ENCODE data around the gene PGGT1B.
A peak's percentile ranks its signal among the peaks of the same experiment; 100 is the strongest.

Gene PGGT1B

DNA sequence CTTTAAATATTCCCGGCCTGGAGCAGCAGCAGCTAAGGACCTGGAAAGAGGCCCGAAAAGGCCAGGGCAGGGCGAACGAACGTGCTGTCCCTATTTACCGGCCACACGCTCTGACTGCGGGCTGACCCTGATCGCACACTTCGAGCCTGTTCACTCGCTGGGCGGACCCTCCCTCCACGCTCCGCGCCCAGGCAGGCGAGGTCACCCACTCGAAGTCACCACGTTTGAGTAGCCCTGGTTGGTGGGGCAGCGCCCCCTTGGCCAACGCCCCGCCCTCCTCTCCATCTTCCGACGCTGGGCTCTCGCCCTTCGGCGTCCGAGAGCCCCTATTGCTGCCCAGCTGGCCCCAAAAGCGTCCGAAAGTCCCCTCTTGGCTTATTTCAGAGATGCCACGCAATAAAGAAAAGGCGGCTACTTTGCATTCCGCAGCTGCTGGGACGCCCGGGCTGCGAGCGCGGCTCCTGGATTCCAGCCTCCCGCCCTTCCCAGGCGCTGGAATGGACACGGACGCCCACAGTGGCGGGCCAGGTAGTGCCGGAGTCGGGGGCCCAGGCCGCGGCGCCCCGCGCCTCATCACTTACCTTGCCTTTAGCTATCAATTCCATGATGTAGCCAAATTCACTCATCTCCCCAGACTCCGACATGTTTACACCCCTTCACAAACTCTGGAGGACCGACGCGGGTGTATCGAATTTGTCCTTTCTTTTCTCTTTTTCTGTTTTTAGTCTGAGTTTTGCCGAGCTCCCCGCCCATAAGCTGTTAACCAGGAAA lies 83.1 kb downstream of the PGGT1B start:
- peak in 1 of 6 experiments; percentile 43 for DNase-seq

DNA sequence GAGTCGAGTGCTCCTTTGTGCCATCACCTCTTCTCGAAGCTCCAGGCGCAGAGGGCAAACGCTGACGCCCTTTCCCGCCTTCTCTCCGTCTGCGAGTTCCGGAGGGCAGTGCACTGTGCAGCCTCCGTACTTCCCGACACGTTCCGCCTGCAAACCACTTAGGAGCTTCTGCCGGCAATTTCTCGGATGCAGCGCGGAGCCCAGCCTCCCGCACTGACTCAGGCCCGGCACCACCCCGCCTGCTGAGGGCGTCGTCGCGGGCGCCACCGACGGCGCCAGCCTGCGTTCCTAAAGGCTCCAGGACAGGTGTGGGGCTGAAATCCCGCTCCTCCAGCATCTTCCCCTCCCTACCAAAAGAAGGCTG lies 83.7 kb downstream of the PGGT1B start:
- DNase-seq, result no peak

DNA sequence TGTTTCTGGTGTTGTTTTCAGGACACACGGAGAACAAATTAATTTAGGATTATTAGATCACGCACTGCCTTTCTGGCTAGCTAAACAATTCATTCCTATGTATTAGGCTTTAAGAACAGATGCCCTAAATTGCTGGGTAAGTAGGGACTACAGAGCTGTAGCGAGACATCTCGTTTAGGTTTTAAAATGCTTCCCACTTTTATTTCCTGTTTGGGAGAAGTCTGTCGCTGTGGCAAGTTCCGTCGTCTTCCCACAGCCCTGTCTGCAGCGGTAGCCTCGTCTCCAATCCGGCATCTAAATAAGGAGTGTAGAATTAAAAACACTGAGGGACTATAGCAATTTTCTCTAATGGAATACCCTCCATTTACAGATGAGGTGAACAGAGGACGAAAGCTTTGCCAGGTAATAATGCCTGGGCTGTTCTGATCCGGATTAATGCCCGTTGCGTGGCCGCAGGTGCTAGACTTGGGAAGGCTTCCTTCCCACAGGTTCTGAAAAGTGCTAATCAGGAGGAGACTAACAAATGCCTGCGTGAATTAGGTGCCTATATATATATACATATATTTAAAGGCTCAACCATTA lies 91.7 kb downstream of the PGGT1B start:
- DNase-seq, result no peak

DNA sequence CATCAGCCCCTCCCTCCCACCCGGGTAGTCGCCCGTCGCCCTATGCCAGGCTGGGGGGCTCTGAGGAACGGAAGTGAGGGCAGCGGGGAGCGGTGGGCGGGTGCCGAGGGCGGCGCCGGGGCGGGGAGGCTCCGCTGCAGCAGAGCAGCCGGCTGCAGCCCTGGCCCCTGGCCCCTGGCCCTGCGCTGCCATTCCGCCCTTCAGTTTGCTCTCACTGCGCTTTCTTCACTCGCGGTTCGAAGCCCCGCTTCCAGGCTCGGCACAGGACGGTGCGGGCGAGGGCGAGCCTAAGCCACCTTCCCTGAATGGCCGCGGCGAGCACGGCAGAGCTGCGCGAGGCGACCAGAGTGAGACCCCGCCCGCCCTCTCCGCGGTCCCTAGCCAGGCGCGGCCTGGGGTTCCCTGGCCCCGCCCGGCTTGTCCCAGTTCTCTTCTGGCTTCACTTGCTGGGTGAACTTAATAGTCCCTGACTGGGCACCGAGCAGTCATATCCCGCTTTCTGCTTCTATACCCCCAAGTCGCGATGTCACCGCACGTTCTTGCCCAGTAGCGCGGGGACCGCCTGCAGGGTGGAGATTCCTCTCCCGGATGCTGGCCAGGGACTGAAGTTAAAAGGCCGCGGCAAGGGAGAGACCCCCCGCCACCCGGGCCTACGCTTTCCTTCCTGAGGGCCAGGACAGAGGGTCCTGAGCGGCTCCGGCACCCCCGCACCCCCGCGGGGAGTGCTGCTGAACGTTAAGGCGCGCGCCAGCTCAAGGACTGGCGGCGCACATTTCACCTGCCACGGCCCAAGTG lies 92.3 kb downstream of the PGGT1B start:
- peak in 1 of 6 experiments; percentile 40 for DNase-seq

DNA sequence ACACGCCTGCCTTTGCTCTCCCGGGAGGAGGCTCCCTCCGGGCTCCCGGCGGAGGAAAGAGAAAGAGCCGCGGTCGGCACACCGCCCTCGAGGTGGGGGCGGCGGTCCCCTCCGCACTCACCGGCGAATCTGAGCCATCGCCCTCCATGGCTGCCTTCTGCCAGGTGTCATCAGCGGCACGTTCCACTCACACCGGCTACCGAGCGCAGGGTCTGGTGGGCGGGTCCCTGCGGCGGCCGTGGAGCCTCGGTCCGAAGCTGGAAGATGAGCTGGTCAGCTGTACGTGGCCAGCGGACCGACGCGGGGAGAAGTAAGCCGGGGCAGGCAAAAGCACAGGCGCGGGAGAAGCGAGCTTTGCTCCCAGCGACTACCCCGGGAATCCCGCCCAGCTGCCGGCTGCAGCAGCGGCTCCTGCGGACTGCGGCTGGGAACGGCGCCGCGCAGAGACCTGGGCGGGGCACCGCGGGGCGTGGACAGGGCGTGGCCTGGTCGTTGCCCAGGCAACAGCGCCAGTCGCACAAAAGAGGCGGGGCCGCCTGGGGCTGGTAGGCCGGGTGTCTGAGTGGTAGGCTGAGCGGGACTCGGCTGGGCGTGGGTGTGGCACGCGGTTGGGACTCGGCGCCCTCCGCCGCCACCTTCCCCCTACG lies 93.1 kb downstream of the PGGT1B start, which contains the start of gene TRIM36:
Gene TRIM36 (minus strand): TSS at position 422 of the 647 bp plus-strand sequence. CDS start 274 bp downstream, at position 148.
- DNase-seq, result peak; percentile 71 to 81 (median 76)

DNA sequence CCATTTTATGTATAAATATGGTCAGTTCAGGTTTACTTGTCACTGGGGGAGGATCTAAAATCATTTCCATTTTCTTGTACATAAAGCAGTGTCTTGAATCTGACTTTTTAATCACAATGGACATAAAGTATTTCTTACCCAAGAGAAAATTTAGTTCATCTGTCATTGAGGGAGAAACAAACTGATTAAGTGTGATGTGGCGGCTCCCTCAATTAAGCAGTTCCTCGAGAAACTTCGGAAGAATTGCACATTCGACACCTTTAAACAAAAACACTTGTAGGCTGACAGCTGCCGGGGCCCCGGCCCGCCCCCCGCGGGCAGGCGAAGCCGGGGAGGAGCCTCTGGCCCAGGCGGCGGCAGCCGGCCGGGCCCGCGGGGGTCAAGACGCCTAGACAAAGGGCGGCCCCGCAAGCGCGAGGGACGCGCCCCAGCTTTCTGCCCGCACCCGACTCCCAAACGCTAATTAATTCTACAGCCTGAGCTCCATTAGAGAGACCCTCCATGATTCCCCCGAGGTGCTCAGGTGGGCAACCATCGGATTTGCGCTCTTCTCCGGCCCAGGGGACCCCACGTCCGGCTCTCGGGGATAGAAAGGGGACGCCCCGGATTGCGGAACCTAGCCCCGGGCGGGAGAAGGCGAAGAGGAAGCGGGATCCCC lies 93.7 kb downstream of the PGGT1B start:
- DNase-seq, result peak in 1 of 6 experiments; percentile 12

DNA sequence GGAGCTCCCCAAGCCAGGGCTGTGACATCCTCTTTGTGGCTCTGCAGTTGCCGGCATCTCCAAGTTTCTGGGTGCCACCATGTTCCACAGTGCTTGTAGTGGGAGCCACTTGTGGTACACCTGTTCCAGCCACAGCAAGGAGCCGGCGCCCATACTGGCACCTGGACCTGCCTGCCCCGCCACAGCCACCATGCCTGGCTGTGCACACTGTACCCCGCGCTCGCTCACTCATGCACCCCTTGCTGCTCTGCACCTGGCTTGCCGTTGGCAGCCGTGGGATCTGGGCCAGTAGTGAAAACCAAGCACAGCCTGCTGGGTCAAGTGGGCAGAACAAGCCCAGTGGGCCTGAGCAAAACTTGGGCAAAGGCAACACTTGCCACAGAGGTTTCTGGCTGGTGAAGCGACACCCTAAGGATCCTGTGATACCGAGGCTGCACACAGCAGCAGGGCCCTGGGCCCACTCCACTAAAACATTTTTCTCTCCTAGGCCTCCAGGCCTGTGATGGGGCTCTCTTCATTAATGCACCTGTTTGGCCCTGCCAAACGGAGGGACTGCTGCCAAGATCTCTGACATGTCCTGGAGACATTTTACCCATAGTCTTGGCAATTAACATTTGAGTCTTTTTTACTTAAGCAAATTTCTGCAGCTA lies 95.8 kb downstream of the PGGT1B start:
- no peak for DNase-seq

DNA sequence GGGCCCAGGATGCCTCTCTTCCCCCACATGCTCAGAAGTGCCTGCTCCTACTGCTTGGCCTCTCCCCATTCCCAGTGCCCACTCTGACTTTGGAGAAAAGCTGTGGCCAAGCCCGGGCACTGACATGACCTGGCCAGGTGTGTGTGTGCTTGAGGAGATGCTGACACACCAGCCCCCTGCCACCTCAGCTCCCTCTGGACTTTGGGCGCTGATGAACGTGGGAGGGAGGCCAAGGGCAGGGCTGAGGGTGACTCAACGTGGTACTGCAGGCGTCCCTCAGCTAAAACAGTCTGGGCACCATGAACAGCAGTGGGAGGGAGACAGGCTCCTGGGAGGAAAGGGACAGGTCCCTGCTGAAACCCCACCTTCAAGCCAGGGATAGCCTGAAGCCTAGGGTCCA lies 96.9 kb downstream of the PGGT1B start:
- DNase-seq, result no peak

DNA sequence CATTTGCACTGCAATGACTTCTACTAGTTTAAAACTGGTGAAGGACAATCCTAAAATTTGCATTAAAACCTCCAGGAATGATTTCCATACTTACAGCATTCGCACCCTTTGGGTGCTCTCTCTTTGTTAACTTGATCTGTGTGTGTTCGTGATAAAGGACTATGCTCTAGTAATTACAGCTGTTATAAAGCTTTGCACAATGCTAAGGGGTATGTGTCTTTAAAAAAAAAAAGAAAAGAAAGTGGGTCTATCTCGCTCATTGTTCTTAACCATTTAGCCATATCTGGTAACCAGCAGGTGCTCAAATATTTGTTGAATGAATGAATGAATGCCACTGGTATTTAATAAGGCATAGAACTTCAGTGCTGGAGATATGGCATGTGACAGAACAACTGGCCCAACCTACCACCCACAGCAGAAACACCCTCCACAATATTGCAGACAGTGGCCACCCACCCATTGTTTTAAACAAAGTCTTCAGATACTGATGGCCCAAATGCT lies 101.7 kb downstream of the PGGT1B start:
- no peak for DNase-seq
